Cortex of kidney (tissue), 1 donor: ENCODE results near the gene PLCD3.

Experiments used
- DNase-seq: peaks from one replicate; lab custom pipeline; 2025; lab: John Stamatoyannopoulos, UW

Gene PLCD3

GRCh38 chr17:45101883-45102811 is 30.2 kb downstream of the PLCD3 start:
- no peak for DNase-seq

GRCh38 chr17:45101546-45101882 is 30.8 kb downstream of the PLCD3 start:
- no peak for DNase-seq

DNA sequence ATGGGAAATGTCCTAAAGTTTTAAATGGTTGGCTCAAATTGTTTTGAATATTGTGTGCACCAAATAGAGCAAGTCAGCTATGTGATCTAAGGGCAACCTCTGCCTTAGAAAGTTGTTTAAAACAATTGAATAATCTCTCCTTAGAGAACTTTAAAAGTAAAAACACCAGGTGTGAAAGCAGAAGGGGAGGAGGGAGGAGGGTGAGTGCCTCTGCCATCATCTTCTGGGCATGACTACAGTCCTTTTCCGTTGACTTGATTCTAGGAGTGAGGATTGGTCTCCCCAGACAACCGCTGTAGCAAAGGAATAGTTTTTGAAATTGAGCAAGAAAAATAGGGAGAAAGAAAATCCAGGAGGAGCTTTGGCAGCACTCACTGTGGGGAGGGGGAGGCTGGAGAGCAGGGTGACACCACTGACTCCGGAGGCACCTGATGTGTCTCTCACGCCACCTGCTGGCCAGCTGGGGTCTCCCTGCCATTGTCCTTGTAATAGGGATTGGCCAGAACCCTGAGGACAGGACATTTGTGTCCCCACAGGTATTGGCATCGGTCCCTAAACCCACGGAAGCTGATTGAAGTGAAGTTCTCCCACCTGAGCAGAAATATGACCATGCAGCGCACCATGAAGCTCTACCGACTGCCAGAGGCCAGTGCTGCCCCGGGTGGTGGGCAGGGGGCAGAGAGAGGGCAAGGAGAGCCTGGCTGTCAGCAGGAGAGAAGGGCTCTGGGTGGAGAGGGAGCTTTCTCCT is 33.3 kb downstream of the PLCD3 start:
- no peak for DNase-seq

DNA sequence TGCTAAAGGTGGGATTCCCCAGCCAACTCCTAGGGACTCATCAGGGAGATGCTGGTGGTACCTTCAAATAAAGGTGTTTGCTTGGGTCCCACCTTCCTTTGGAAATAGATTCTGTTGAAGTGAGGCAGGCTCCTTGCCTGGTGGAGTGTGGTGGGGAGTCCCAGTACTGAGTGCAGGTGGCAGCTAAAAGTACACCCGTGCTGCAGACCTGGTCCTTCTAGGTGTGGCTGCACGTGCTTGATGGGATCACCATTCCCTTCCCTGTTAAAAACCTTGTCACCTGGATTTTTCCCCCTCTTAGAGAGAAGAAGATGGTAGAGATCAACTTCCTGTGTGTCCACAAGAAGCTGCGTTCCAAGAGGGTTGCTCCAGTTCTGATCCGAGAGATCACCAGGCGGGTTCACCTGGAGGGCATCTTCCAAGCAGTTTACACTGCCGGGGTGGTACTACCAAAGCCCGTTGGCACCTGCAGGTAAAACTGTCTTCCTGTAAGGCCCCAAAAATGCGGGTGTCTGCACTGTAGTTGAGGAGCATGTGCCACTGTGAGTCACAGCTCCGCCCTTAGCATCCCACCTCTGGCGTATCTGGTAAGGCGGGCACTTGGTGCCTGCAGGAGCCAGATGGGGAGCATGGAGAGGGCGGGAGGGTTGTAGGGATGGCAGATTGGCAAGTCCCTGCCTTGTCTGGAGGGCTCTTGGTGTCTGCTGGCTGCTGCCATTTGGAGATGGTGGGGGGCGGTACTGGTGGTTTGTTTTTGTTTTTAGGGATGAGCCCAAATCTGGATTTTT is 34.0 kb downstream of the PLCD3 start:
- DNase-seq = no peak

GRCh38 chr17:45096926-45097325 is 35.4 kb downstream of the PLCD3 start:
- no peak for DNase-seq

DNA sequence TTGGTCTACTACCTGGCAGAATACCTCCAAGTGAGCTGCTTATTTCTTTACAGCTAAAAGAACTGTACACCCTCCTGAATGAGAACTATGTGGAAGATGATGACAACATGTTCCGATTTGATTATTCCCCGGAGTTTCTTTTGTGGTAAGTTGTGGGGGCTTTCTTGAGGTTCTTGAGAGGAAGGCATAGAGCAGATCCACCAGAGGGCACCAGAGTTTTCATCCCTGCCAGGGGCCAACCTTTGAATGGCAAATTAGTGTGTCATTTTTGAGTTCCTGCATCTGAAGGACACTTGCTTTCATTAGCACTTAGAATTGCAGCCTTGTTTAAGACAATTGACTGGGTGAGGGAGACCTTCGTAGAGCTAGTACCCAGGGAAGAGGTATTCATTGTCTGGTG is 36.2 kb downstream of the PLCD3 start:
- DNase-seq = no peak

- DNase-seq = no peak
These were observed 38.7 kb downstream of the PLCD3 start for GRCh38 chr17:45093444-45094110.

GRCh38 chr17:45092911-45093430 is 39.3 kb downstream of the PLCD3 start:
- no peak for DNase-seq

DNA sequence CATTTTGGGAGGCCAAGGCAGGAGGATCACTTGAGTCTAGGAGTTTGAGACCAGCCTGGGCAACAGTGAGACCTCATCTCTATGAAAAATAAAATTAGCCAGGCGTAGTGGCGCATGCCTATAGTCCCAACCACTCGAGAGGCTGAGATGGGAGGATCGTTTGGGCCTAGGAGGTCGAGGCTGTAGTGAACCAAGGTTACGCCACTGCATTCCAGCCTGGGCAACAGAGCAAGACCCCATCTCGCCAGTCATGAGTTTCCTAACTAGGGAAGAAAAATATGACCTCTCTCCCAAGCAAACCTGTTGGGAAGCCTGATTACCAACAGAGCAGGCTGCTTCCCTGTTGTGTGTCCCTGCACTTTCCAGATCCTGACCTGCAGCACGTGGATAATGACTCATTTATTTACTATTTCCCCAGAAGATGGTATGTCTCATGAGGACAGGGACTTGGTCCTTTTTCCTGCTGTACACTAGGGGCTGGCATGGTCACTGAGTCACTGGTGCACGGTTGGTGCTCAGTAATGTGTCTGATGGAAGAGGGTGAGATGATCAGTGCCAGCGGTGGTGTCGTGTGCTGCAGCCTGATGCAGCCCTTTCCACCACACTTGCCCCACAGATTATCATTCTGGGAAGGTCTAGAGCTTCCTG is 40.4 kb downstream of the PLCD3 start:
- DNase-seq = no peak

- DNase-seq = no peak
These were observed 41.6 kb downstream of the PLCD3 start for GRCh38 chr17:45090711-45091110.

- DNase-seq = no peak
These were observed 43.6 kb downstream of the PLCD3 start for GRCh38 chr17:45088741-45089140.

DNA sequence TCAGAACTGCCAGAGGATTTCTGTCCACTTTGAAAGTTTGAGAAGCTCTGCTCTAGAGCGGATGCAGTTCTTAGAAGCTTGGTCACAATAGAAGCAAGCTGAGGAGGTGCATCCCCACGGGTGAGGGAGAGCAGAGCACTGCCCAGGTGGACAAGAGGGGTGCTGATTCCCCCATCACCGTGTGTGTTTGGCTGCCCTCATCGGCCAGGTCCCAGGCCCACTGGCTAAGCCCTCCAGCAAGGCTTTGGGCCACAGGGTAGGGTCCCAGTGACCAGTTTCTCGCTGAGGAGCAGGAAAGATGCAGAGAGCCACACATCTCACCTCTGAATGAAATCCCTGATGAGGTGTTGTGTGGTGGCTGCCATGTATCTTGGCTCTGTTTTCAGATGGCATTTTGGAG is 44.3 kb downstream of the PLCD3 start:
- DNase-seq = no peak

GRCh38 chr17:45087504-45087975 is 44.8 kb downstream of the PLCD3 start:
- no peak for DNase-seq

- DNase-seq = no peak
These were observed 45.3 kb downstream of the PLCD3 start for GRCh38 chr17:45086865-45087503.

- no peak for DNase-seq
These were observed 45.9 kb downstream of the PLCD3 start for GRCh38 chr17:45086391-45086790.

- no peak for DNase-seq
These were observed 51.1 kb downstream of the PLCD3 start for GRCh38 chr17:45081047-45081703.

- DNase-seq = no peak
These were observed 54.7 kb downstream of the PLCD3 start for GRCh38 chr17:45077643-45078042.

DNA sequence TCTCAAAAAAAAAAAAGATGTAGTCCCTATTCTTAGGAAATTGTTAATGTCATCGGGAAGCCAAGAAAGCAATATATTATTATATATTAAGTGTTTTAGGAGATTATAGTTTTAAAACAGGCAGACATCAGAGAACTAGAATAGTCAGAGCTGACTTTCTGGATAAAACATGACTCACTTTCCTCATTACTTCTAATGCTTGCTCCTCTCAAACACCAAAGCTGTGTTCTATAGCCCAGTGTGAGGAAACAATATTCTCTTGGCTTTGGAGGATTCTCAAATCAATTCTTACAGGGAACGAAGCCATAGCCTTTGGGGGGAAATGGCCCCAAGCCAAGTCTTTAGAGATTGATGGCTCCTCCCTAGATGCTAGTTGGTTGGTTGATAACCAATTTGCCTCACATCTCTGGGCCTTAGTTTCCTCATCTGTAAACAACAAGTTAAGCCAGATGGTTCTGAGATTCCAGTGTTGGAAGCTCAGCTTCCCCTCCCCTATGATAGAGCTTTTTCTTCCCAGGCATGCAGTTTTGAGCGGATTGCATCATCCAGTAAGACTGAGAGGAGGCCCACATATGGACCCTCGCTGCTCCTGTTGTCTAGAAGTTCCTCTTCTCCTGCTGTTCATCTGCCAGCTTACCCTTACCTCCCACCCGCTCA is 58.8 kb downstream of the PLCD3 start:
- DNase-seq = no peak

- no peak for DNase-seq
These were observed 61.5 kb downstream of the PLCD3 start for GRCh38 chr17:45070809-45071208.
